Activated CD4-positive, alpha-beta T cell treated with anti-CD3 and anti-CD28 coated beads, Interleukin-2, amount 50 U/mL, for 4 hours (primary cell): Measurements from ENCODE around the gene MRPL44.

ENCODE experiments used
- DNase-seq, 2 experiments: peaks; one replicate each; pipeline ENCODE4 v3.0.0-alpha.2; 2020

MRPL44 gene

GRCh38 chr2:224011837-224012236 is 54.6 kb downstream of the MRPL44 start:
- no peak for DNase-seq

DNA sequence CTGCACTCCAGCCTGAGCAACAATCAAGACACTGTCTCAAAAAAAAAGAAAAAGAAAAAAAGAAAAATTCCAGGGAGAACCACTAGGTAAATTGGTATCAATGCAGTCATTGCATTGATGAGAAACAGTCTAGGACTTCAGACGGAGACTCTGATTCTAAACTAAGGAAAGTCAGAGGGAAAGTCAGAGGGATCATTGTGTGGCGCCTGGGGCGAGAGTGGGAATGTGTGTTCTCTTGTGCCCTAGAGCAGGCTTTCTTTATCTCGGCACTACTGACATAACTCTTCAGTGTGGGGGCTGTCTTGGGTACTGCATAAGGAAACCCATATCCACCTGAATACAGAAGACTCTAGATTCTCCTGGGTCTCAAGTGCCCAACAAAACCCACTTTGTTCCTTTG is 57.1 kb downstream of the MRPL44 start:
- no peak for DNase-seq

DNA sequence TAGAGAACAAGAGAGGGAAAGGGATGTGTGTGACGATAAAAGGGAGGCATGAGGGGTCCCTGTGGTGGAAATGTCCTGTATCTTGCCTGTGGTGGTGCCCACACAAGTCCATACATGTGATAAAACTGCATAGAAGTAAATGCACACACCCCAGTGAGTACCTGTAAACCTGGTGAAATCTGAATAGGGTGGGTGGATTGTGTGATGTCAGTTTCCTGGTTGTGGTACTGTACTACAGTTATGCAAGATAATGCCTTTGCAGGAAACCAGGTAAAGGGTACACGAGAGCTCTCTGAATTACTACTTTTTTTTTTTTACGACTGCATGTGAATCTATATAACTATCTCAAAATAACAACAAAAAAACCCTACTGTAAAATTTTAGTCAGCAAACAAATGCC is 59.7 kb downstream of the MRPL44 start:
- DNase-seq = no peak
